Suprapubic skin (tissue), 4 donors: ENCODE results near the gene SLC25A4. TPM values are rescaled to one million over a fixed set of nuclear protein-coding genes. Genes with fewer than 3 reads are reported as not detected.

Experiments used
- DNase-seq, 2 donors: peaks; one replicate each; pipeline ENCODE4 v3.0.0-alpha.2; 2019; ENCODE audit warnings: low spot score in 2 of 2
- H3K27ac ChIP-seq: fragments of 200-600 bp; sonication (generic); one replicate; pipeline ENCODE4 v1.5.1; 2019
- H3K27me3 ChIP-seq: fragments of 200-600 bp; sonication (generic); one replicate; pipeline ENCODE4 v1.5.1; 2019
- H3K36me3 ChIP-seq: fragments of 200-600 bp; sonication (generic); one replicate; pipeline ENCODE4 v1.5.1; 2019
- H3K4me1 ChIP-seq: fragments of 200-600 bp; sonication (generic); one replicate; pipeline ENCODE4 v1.5.1; 2019
- H3K4me3 ChIP-seq: fragments of 200-600 bp; sonication (generic); one replicate; pipeline ENCODE4 v1.5.1; 2019; ENCODE audit warnings: mild to moderate bottlenecking
- H3K9me3 ChIP-seq: fragments of 200-600 bp; sonication (generic); one replicate; pipeline ENCODE4 v1.5.1; 2019
- EP300 ChIP-seq: sonication (generic); formaldehyde crosslinking; IDR thresholded peaks from one replicate; pipeline ENCODE4 v1.6.1; 2017; ENCODE audit warnings: antibody characterized with exemption
- POLR2A ChIP-seq, 2 donors: fragments of 450-650 bp; IDR thresholded peaks; one replicate each; pipeline ENCODE4 v1.6.1; 2017; ENCODE audit warnings: antibody characterized with exemption in 2 of 2, mild to moderate bottlenecking in 2 of 2, moderate library complexity in 2 of 2
- POLR2AphosphoS5 ChIP-seq, 3 donors: sonication (generic); formaldehyde crosslinking; IDR thresholded peaks; one replicate each; pipeline ENCODE4 v1.6.1; 2017; ENCODE audit warnings: antibody characterized with exemption in 3 of 3
- WGBS: methylation state at CpG from one replicate; pipeline ENCODE4 v1.1.5; 2018; 5-methylcytosine and 5-hydroxymethylcytosine counted together
- total RNA-seq, 4 donors: library from RNA; depleted of rRNA; stranded (reverse); fragments of >200 nt; gene quantifications; one replicate each; pipeline ENCODE4 v1.1.0, GENCODE V29; 2016
- TF ChIP-seq, protein P1 (sequence below), 2 donors: fragments of 200-600 bp in 1 of 2; fragments of 450-650 bp in 1 of 2; sonication (generic) in 1 of 2; IDR thresholded peaks; one replicate each; pipeline ENCODE4 v1.5.1; 2016 to 2019; ENCODE audit warnings: antibody characterized with exemption in 2 of 2, mild to moderate bottlenecking in 1 of 2, moderate library complexity in 1 of 2

SLC25A4 gene
- total RNA-seq, 4 donors from 2014 or later: 13.8 to 20.3 (median 16.2) TPM

DNA sequence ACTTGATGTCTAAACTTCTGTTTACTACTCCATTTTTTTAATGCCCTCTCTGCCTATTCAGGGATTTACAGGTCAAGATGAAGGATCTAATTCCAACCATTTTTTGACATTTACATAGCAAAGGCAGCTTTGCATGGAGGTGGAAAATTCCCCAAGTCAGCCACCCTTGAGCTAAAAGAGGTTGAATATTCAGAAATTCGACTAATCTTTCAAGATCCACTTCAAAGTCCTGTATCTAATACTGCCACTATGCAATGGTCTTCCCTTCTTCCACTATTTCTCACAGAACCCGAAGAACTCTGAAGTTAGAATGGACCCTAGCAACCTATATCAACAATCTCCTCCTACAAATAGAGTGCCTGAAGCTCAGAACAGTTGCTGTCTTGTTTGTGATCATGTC is 39.2 kb downstream of the SLC25A4 start:
- Histone ChIP-seq H3K4me3 (no peak overlapping the region), H3K27me3 (no peaks in the 10 kb centered on the region), H3K27ac (no peak overlapping the region), H3K9me3 (no peaks in the 10 kb centered on the region), H3K36me3 (no peaks in the 10 kb centered on the region), H3K4me1 (no peaks in the 10 kb centered on the region)
- 74% methylated on average over 2 of the region's 2 CpGs for WGBS
- TF ChIP-seq POLR2AphosphoS5 (IDR thresholded peaks at IDR 0.05) (no peak), EP300 (no peak), POLR2A (IDR thresholded peaks at IDR 0.05) (no peak)
- TF ChIP-seq, protein P1, sequence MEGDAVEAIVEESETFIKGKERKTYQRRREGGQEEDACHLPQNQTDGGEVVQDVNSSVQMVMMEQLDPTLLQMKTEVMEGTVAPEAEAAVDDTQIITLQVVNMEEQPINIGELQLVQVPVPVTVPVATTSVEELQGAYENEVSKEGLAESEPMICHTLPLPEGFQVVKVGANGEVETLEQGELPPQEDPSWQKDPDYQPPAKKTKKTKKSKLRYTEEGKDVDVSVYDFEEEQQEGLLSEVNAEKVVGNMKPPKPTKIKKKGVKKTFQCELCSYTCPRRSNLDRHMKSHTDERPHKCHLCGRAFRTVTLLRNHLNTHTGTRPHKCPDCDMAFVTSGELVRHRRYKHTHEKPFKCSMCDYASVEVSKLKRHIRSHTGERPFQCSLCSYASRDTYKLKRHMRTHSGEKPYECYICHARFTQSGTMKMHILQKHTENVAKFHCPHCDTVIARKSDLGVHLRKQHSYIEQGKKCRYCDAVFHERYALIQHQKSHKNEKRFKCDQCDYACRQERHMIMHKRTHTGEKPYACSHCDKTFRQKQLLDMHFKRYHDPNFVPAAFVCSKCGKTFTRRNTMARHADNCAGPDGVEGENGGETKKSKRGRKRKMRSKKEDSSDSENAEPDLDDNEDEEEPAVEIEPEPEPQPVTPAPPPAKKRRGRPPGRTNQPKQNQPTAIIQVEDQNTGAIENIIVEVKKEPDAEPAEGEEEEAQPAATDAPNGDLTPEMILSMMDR (IDR thresholded peaks at IDR 0.05): no peak
- DNase-seq: no peak

DNA sequence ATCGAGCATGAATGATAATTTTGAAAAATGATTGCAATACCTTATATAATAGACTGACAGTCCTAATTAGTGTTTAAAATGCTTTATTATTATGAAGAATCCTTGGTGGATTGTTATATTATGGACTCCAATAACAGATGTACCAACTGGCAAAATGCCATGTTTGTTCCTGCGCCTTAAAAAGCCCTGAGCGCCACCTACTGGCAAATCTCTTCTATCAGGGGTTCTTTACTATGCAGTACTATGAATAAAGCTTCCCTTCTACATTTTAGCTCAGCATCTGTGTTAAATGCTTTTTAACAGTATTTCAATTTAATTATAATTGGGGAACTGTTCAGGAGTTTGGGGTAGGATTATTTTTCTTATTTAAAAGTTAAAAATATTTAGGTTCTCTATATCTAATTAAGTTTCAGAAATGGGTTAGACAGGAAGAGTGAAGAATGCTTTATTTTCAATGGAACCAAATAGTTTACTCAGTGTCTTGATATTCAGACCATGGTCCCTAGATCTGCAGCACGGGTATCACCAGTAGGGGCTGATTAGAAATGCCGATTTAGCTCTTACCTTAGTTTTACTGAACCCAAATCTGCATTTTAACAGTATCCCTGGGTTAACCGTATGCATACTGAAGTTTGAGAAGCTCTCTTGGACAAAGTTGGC is 40.7 kb downstream of the SLC25A4 start:
- Histone ChIP-seq H3K9me3 (no peaks in the 10 kb centered on the region), H3K27ac (no peak overlapping the region), H3K27me3 (no peaks in the 10 kb centered on the region), H3K4me3 (no peak overlapping the region), H3K36me3 (peaks cover 1% of the 10 kb centered on the region), H3K4me1 (no peaks in the 10 kb centered on the region)
- 44% methylated on average over 6 of the region's 6 CpGs for WGBS
- peak; percentile 81 to 91 for DNase-seq
- TF ChIP-seq, protein P1 (IDR thresholded peaks at IDR 0.05): peak; percentile 64 to 79
- TF ChIP-seq EP300: no peak

DNA sequence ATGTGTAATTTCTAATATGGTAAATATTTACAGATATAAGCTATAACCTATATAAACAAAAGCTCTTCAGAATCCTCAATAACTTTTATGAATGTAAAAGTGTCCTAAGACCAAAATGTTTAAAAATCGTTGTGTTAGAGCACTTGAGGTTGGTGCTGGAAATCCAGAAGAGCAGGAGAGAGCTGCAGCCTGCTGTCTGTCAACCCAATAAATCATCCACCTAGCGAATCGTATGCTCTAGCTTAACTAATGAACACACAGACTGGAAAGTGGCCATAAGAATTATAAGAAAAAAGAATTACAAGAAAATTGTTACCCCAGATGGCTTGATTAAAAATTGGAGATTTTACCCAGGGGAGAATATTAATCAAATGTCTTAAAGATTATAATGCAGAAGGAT is 43.7 kb downstream of the SLC25A4 start:
- Histone ChIP-seq H3K4me3 (no peak overlapping the region), H3K9me3 (no peaks in the 10 kb centered on the region), H3K36me3 (peaks cover 13% of the 10 kb centered on the region), H3K27me3 (no peaks in the 10 kb centered on the region), H3K4me1 (no peaks in the 10 kb centered on the region), H3K27ac (no peak overlapping the region)
- TF ChIP-seq EP300 (no peak), POLR2A (IDR thresholded peaks at IDR 0.05) (no peak), POLR2AphosphoS5 (IDR thresholded peaks at IDR 0.05) (no peak)
- TF ChIP-seq, protein P1 (IDR thresholded peaks at IDR 0.05): no peak
- no peak for DNase-seq
- WGBS: 33% methylated on average over 3 of the region's 3 CpGs

DNA sequence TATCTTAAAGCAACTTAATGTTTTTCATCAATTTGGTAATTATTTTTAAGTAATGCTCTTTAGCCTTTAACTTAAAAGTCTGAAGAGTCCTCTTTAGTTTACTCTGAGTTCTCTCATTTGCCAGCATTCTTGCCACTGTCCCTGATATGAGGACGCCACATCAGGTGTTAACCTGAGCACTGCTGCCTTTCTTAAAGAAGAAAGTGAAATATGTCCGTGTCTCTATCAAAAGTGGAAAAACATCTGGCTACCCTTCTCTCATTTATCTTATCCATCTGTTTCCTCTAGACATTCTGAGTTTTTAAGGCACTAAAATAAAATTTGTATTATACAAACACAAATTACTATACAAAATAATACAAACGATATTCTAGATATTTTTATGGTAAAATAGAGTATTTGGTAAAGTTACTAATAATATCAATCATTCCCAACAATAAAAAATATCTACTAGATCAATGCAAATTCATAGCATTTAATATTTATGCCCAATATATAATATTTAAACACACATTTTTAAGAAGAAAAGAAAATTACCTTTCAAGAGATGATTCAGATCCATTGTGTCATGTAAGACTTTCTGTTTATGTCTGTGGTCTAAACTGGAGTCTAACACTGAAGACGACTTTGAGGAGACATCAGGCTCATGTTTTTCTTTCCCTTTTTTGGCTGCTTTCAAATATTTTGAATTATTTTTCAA is 46.7 kb downstream of the SLC25A4 start:
- no peaks in the 10 kb centered on the region for H3K9me3 ChIP-seq
- TF ChIP-seq, protein P1 (IDR thresholded peaks at IDR 0.05): no peak
- no peak overlapping the region for H3K4me3 ChIP-seq
- WGBS: 78% methylated on average over 4 of the region's 4 CpGs
- no peak overlapping the region for H3K27ac ChIP-seq
- H3K27me3 ChIP-seq: no peaks in the 10 kb centered on the region
- DNase-seq: no peak
- peaks cover 13% of the 10 kb centered on the region for H3K36me3 ChIP-seq
- H3K4me1 ChIP-seq: no peaks in the 10 kb centered on the region

GRCh38 chr4:185190306-185190856 is 47.3 kb downstream of the SLC25A4 start:
- Histone ChIP-seq H3K4me1 (no peaks in the 10 kb centered on the region), H3K27me3 (no peaks in the 10 kb centered on the region), H3K9me3 (no peaks in the 10 kb centered on the region), H3K27ac (no peak overlapping the region), H3K4me3 (no peak overlapping the region), H3K36me3 (peaks cover 13% of the 10 kb centered on the region)
- 84% methylated on average over 6 of the region's 6 CpGs for WGBS
- no peak for TF ChIP-seq EP300
- TF ChIP-seq, protein P1 (IDR thresholded peaks at IDR 0.05): no peak
- no peak for TF ChIP-seq POLR2A (IDR thresholded peaks at IDR 0.05)
- no peak for TF ChIP-seq POLR2AphosphoS5 (IDR thresholded peaks at IDR 0.05)
- no peak for DNase-seq
